Measurements from ENCODE around the gene CALCB.

CALCB gene

DNA sequence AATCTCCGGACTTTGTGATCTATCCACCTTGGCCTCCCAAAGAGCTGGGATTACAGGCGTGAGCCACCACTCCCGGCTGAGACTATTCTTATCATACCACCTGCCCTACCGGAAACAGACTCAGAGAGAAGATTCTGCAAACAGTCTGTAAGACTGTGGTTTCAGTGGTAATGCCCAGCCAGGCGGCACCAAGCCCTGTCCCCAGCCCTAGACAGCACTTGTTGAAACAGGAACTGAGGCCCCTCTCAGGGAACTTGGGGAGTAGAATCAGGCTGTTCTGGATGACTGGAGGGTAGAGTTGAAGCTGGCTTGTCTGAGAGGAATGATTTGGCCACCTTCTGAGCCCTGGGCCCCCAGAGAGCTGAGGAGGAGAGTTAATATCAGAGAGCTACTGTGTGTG, 40.0 kb downstream of the CALCB start:
- in situ Hi-C loops (cut with MboI; ENCODE audit: low pct_unique_long_range_greater_than_20kb, low sequenced_read_pairs) = no loop called here
- DNase-seq = peak; percentile 84

DNA sequence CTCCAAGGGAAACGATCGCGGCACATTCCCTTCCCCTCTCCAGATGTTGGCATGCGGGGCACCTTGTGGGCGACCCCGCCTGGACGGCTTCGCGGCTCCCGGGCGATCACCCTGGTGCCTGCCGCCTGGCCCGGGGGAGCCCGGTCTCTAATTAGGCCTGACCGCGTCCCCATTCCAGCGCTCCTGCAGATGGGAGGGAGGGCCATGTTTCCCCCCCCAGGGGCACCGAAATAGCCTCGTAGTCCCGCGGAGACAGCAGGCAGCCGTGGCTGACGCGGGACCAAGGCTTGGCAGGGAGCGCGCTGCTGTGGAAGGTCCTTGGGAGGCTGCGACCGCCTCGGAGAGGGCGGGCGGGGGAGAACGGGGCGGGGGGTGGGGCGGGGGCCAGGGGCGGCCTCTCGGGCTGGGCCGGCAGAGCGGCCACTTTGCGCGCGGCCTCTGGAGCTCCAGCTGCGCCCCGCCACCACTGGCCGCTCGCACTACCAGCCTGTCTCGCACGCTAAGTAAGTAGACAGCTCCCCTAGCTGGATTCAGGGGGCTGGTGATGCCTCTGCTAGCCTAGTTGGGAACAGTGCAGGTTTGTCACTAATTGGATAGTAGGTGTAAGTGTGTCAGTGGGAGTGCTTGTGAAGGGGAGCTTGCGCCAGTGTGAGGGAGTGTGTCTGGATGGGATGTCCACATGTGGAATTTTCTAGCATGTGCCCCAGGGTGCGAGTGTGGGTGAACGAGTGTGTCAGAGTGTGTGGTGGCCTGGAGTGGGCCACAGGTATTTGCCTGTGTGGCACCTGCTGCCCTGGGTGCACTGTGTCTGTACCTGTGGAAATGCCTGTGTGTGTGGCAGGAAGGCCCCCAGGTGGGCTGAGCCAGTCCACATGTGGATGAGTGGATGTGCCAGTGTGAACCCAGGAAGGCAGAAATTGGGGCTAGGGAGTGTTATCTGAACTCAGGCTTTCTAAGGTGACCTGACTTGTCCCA, 41.4 kb downstream of the CALCB start, which contains the start of gene INSC:
TSS of gene INSC (plus strand) at position 423 of the 975 bp plus-strand sequence. CDS start 34,252 bp downstream, outside the sequence.
- in situ Hi-C loops (cut with MboI; ENCODE audit: low pct_unique_long_range_greater_than_20kb, low sequenced_read_pairs) = no loop called here
- no peak for DNase-seq

DNA sequence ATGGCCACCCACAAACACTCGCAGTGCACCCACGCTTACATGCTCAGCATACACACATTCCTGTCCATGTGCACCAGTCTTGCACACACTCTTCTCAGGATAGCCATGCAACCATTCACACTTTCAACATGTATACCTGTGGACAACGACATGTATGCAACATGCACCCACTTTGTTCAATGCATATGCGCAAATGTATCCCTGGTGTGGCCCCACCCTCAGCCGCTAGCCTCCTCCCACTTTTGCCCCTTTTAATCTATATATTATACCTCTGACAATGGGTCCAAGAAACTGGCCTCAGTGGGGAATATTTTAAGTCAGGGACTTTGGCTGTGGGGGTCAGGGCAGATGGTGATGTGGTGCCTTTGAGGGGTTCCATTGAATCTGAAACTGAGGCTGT, 42.3 kb downstream of the CALCB start:
- in situ Hi-C loops (cut with MboI; ENCODE audit: low pct_unique_long_range_greater_than_20kb, low sequenced_read_pairs) = no loop called here
- no peak for DNase-seq

DNA sequence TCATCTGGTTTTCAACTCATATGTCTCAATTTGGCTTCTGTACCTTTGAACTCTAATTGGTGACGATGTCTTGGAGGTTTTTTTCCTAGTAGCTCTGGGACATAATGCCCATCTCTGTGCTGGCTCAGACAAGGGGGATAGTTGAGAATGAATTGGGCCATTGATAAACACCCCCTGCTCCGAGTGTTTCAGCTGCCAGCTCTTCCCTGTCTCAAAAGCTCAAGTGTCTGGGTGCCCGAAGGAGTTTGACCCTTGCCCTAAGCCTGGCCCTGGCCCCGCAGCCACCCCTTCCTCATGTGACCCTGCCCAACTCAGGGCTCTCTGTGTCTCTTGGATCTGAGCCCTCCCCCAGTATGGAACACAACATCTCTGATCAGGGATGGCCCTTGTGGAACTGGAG, 44.4 kb downstream of the CALCB start:
- in situ Hi-C loops (cut with MboI; ENCODE audit: low pct_unique_long_range_greater_than_20kb, low sequenced_read_pairs) = no loop called here
- DNase-seq = no peak

DNA sequence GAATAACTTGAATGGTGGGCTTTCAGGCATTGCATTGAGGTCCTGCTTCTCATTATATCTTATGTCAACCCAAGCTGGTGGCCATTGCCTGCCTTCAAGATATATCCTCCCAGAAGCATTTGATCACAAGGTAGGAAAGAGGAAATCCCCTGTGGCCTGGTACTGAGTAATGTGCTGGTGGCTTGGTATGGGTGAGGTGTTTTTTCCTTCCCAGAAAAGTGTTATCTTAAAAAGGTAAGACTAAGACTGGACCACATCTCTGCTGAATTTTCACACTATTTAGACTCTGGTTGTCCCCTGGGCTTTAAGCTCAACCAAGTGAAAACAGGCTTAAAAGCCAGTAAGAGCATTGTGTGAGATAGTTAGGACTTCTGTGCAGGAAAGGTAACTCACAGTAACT, 45.0 kb downstream of the CALCB start:
- in situ Hi-C loops (cut with MboI; ENCODE audit: low pct_unique_long_range_greater_than_20kb, low sequenced_read_pairs) = no loop called here
- no peak for DNase-seq

DNA sequence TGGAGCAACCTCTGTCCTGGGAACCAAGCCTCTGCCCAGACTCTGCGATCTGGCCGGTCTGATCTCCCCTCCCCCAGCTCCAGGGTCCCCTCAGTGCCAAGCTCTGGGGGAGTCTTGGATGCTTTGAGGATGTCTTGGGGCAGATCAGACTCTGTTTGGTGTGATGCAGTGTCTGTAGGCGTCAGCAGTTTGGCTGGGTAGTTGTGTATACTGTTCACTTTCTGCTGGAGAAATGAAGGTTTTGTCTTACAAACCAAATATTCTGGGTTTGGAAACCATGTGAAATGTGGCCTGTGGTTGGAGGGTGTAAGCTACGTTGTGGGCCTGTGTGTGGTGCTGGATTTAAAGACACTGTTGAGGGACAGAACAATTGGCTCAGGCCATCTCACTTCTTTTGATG, 46.0 kb downstream of the CALCB start:
- no peak for DNase-seq
- in situ Hi-C loops (cut with MboI; ENCODE audit: low pct_unique_long_range_greater_than_20kb, low sequenced_read_pairs) = no loop called here

DNA sequence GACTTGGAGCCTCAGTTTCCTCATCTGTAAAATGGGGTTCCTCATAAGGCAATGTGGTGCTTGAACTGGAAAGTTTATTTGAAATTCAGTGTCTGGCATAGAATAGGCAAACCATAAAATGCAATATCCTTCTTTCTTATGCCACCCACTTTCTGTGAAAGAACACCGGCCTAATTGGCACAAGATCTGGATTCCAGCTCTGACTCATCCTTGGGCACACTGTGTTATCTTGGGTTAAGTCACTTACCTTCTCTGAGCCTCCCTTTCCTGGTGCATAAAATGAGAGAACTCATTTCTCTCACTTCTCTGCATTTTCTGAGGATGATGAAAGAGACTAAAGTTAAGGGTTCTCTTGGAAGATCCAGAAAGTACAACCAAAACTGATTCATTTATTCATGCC, 46.4 kb downstream of the CALCB start:
- in situ Hi-C loops (cut with MboI; ENCODE audit: low pct_unique_long_range_greater_than_20kb, low sequenced_read_pairs) = no loop called here
- DNase-seq = no peak

DNA sequence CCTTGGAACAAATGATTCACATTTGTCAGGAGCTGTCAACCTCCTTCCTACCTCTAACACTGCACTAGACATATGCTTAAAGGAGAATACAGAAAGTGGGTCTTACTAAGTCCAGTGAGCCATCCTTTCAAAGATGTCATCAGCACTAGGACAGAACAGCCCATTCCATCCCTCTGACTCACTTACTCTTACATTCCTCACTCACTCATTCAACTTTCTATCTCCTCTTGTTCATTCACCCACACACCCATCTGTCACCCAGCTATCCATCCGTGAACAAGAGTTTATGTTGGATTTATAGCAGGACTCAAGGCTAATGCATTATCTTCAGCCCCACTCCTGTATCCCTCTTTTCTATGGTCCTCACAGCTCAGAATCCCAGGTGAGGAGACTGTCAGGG, 50.5 kb downstream of the CALCB start:
- no peak for DNase-seq
- in situ Hi-C loops (cut with MboI; ENCODE audit: low pct_unique_long_range_greater_than_20kb, low sequenced_read_pairs) = no loop called here

DNA sequence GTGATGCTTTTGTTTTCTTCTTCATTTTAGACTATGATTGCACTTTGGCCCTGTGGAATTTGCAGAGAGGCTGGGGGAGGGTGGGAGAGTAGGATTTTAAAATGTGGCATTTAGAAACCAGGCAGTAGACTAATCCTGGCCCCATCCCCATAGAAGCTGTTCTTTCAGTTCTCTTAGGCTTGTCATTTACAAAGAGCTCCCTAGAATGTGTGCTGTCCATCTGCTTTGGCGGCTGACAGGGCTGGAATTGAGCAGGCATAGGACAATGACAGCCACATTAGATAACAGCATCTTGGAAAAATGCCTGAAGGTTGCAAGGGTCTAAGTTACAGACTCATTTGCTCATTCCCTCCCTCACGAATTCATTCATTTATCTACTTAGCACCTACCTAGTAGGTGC, 51.1 kb downstream of the CALCB start:
- DNase-seq = no peak

DNA sequence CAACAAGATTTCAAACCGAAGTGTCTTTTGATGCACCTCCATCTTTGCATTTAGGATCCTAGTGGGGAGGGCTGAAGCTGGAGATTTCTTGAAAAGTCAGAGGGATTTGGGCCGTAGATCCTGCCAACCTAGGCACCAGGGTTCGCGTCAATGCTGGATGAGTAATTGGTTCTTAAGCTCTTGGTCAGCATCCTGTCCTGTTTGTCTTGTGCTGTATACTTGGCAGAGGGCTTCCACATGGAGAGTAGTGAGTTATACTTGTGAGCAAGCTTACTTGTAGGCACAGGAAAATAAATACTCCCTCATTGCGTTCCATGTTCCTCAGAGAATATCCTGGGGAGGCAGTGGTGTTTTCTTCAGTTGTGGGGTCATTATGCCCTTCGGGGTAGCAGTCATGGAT, 53.9 kb downstream of the CALCB start:
- DNase-seq = no peak
- in situ Hi-C loops (cut with MboI; ENCODE audit: low pct_unique_long_range_greater_than_20kb, low sequenced_read_pairs) = no loop called here

More for the DNA sequence above, 51.1 kb downstream of the CALCB start:
- in situ Hi-C loops (cut with MboI; ENCODE audit: low pct_unique_long_range_greater_than_20kb, low sequenced_read_pairs) = no loop called here
